Ascending aorta (tissue), 2 donors: Measurements from ENCODE around the gene PDGFB. TPM values are rescaled to one million over a fixed set of nuclear protein-coding genes. Genes with fewer than 3 reads are reported as not detected.

Source experiments
- DNase-seq, 2 donors: peaks; one replicate each; pipeline ENCODE4 v3.0.0-alpha.2; 2019; ENCODE audit warnings: low spot score in 2 of 2
- H3K27ac ChIP-seq, 2 donors: fragments of 200-600 bp; sonication (generic); one replicate each; pipeline ENCODE4 v1.5.1; 2016 to 2017; ENCODE audit warnings: mild to moderate bottlenecking in 1 of 2
- H3K27me3 ChIP-seq: fragments of 200-600 bp; sonication (generic); one replicate; pipeline ENCODE4 v1.5.1; 2017
- H3K36me3 ChIP-seq, 2 donors: fragments of 200-600 bp; sonication (generic); one replicate each; pipeline ENCODE4 v1.5.1; 2016
- H3K4me1 ChIP-seq, 2 donors: fragments of 200-600 bp; sonication (generic); one replicate each; pipeline ENCODE4 v1.5.1; 2016 to 2017; ENCODE audit warnings: mild to moderate bottlenecking in 1 of 2
- H3K4me3 ChIP-seq, 2 donors: fragments of 200-600 bp; sonication (generic); one replicate each; pipeline ENCODE4 v1.5.1; 2016 to 2017; ENCODE audit warnings: mild to moderate bottlenecking in 1 of 2
- H3K9me3 ChIP-seq, 2 donors: fragments of 200-600 bp; sonication (generic); one replicate each; pipeline ENCODE4 v1.5.1; 2016
- CTCF ChIP-seq, 3 experiments: fragments of 200-600 bp in 2 of 3; fragments of 450-650 bp in 1 of 3; sonication (generic) in 2 of 3; IDR thresholded peaks; one replicate each; pipeline ENCODE4 v1.5.1; 2016 to 2019; ENCODE audit warnings: antibody characterized with exemption in 3 of 3, mild to moderate bottlenecking in 1 of 3, moderate library complexity in 1 of 3
- intact Hi-C: fragments of 100-400 bp; cut with DNase I; formaldehyde crosslinking; loops from one replicate; pipeline ENCODE4 v1.15.1; 2023
- total RNA-seq: library from RNA; depleted of rRNA; stranded (reverse); fragments of >200 nt; gene quantifications from one replicate; pipeline ENCODE4 v1.1.0, GENCODE V29; 2016

Gene PDGFB
- total RNA-seq, 1 donor from 2014 or later = 8.9 TPM

DNA sequence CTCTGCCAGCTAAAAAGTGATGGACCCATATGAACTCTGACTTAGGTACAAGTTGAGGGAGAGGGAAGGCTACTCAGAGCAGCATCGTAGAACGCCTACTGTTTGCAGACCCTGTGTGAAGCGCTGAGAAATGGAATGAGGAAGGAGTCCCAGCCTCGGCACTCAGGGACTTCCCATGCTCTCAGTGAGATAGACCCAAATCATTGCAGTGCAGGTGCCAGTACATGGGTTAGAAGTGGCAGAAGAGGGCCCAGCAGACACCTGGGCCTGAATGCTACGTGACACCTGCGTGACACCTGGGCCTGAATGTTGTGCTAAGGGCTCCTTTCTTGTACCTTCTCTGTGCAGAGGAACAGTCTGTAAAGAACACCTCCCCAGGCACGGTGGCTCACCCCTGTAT, 2.6 kb upstream of the PDGFB start:
- Histone ChIP-seq H3K27ac (no peak overlapping the region), H3K4me1 (peaks cover 15 to 25% of the 10 kb centered on the region in 2 donors), H3K27me3 (peaks cover 4% of the 10 kb centered on the region), H3K9me3 (no peaks in the 10 kb centered on the region), H3K36me3 (no peaks in the 10 kb centered on the region), H3K4me3 (no peak overlapping the region)
- no peak for TF ChIP-seq CTCF (IDR thresholded peaks at IDR 0.05)
- DNase-seq = no peak
- intact Hi-C loops = no loop called here

DNA sequence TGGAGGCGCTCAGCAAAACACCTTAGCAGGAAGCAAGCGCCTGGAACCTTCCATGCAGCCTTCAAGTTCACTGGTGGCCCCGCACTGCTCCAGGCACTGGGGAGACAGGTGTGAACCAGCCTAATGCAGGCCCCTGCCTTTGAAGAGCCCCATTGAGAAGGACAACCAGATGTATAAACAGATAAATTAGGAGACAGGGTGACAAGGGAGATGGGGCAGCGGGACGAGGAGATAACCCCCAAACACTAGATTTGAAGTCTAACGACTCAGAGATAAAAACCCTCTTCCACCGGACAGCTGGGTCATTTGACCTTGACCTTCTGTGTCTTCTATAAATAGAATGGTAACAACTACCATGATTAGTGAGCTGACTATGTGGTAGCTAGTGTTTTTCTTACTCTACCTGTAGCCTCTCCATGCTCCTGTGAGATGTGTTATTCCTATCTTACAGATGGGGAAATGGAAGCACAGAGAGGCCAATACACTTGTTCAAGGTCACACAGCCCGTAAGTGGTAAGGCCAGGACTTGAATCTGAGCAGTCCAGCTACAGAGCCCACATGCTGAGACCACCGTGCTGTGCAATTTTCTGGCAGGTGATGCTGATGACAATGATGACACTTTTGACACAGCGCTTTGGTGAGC, 2.0 kb upstream of the PDGFB start:
- Histone ChIP-seq H3K27me3 (peaks cover 4% of the 10 kb centered on the region), H3K9me3 (no peaks in the 10 kb centered on the region), H3K4me3 (no peak overlapping the region), H3K27ac (no peak overlapping the region), H3K4me1 (peaks cover 20 to 24% of the 10 kb centered on the region in 2 donors), H3K36me3 (no peaks in the 10 kb centered on the region)
- no peak for DNase-seq
- TF ChIP-seq CTCF (IDR thresholded peaks at IDR 0.05) = no peak
- intact Hi-C loops = no loop called here

DNA sequence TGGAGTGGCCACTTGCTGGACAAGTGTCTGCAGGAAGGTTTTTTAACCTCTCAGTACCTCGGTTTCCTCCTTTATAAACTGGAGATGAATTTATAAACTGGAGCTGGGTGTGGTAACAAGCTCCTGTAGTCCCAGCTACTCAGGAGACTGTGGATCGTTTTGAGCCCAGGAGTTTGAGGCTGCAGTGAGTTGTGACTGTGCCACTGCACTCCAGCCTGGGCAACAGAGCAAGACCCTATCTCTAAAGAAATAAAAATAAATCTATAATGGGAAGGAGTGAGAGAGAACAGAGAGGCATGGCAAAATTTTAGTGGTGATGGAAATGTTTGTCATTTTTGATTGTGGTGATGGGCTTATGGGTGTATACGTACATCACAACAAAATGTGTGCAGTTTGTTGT, 1.4 kb upstream of the PDGFB start:
- Histone ChIP-seq H3K36me3 (no peaks in the 10 kb centered on the region), H3K27me3 (peaks cover 4% of the 10 kb centered on the region), H3K4me1 (peaks cover 21 to 24% of the 10 kb centered on the region in 2 donors), H3K27ac (no peak overlapping the region), H3K9me3 (no peaks in the 10 kb centered on the region), H3K4me3 (no peak overlapping the region)
- no peak for TF ChIP-seq CTCF (IDR thresholded peaks at IDR 0.05)
- DNase-seq = no peak
- intact Hi-C loops = no loop called here

DNA sequence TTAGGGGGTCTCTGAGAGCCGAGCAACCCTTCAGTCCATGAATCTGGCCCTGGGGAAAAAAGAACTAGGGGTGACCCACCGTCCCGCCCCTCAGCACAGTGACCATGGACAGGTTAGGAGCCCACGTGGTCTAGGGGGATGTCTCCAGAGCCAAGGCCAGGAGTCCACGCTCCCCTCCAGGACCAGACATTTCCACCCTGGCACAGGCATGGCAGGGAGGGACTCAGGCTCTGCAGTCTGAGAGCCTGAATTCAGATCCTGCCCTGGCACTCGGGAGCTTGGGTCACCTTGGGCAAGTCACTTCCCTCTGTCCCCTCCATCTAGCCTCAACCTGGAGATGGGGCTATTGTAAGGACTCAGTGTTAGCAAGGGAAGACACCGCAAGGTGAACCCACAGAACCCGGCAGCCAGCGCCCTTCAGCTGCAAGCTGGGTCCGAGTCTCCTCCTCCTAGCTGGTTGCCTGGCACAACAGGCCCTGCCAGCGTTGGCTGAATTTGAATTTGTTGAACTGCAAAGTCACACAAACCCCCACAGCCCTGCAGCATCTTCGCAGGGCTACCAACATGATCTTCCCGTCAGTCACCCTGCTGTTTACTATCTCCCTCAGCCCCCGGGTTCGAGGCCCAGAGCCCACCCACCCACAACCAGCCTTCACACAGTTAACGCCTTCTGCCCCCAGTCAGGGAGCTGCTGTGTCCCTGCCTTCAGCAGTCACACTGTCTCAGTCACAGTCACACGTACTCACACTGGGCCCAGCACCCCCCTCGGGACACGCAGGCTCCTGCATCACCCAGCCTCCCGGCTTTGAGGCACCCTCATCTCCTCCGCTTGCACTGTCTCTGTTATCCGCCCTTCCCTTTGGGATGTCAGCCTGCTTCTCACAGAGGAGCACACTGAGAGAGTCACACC, 603 bp upstream of the PDGFB start:
- Histone ChIP-seq H3K36me3 (no peaks in the 10 kb centered on the region), H3K9me3 (no peaks in the 10 kb centered on the region), H3K27me3 (peaks cover 4% of the 10 kb centered on the region), H3K4me1 (peaks cover 21 to 24% of the 10 kb centered on the region in 2 donors), H3K4me3 (peak overlapping the region; percentile 48 to 66), H3K27ac (no peak overlapping the region)
- intact Hi-C loops = no loop called here
- no peak for DNase-seq
- TF ChIP-seq CTCF (IDR thresholded peaks at IDR 0.05) = no peak

- H3K27ac ChIP-seq = peak overlapping the region in 1 of 2 donors; percentile 27
- no peak for DNase-seq
- H3K4me1 ChIP-seq = peaks cover 21 to 24% of the 10 kb centered on the region in 2 donors
- H3K27me3 ChIP-seq = peaks cover 4% of the 10 kb centered on the region
- no peak for TF ChIP-seq CTCF (IDR thresholded peaks at IDR 0.05)
- intact Hi-C loops = no loop called here
- no peaks in the 10 kb centered on the region for H3K9me3 ChIP-seq
- no peaks in the 10 kb centered on the region for H3K36me3 ChIP-seq
- H3K4me3 ChIP-seq = peak overlapping the region; percentile 48 to 66
These were observed 666 bp downstream of the PDGFB start for GRCh38 chr22:39244136-39244495.
